ENCODE measurements around the gene RNF112.

DNA sequence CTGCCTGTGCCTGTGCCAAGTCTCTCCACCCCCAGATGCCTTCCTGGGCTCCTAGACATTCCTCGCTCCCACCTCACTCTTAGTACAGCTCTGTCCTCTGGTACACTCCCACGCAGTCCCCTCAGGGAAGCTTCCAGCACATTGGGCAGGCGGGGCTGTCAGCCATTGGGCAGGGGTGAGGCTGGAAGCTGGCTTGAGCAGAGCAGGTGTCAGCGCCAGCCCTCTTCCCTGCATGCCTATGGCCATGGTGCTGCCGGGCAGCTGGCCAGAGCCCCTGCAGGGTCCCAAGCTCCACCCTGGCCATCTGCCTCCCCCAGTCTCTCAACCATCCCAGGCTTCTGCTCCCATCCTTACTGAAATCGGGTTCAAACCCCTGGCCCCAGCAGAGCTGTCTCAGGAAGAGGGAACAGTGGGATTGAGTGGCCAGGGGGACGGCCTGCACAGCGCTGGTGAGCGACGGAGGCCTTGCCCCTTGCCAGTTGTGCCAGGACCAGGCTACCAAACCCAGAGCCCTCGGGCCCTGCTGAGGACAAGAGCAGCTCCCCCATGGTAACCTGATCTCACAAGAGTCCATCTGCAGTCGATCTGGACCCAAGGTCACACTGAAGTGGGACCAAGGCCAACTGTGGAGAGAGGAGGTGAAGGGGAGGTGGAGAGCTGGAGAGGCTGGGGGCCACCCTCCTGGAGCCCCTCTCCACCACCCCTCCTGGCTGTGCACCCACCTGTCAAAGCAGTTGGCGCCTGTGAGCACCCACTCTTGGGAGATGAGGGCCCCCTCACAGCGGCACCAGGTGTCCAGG lies 46.1 kb upstream of the RNF112 start:
- TF ChIP-seq, protein P1, sequence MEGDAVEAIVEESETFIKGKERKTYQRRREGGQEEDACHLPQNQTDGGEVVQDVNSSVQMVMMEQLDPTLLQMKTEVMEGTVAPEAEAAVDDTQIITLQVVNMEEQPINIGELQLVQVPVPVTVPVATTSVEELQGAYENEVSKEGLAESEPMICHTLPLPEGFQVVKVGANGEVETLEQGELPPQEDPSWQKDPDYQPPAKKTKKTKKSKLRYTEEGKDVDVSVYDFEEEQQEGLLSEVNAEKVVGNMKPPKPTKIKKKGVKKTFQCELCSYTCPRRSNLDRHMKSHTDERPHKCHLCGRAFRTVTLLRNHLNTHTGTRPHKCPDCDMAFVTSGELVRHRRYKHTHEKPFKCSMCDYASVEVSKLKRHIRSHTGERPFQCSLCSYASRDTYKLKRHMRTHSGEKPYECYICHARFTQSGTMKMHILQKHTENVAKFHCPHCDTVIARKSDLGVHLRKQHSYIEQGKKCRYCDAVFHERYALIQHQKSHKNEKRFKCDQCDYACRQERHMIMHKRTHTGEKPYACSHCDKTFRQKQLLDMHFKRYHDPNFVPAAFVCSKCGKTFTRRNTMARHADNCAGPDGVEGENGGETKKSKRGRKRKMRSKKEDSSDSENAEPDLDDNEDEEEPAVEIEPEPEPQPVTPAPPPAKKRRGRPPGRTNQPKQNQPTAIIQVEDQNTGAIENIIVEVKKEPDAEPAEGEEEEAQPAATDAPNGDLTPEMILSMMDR (IDR thresholded peaks at IDR 0.05), result no peak
- TF ChIP-seq SIN3A (IDR thresholded peaks at IDR 0.05; ENCODE audit: borderline replicate concordance, insufficient read depth, low read depth, low read length), result no peak
- TF ChIP-seq POLR2AphosphoS5 (IDR thresholded peaks at IDR 0.05; ENCODE audit: low read depth, low read length), result no peak
- TF ChIP-seq, protein P2, sequence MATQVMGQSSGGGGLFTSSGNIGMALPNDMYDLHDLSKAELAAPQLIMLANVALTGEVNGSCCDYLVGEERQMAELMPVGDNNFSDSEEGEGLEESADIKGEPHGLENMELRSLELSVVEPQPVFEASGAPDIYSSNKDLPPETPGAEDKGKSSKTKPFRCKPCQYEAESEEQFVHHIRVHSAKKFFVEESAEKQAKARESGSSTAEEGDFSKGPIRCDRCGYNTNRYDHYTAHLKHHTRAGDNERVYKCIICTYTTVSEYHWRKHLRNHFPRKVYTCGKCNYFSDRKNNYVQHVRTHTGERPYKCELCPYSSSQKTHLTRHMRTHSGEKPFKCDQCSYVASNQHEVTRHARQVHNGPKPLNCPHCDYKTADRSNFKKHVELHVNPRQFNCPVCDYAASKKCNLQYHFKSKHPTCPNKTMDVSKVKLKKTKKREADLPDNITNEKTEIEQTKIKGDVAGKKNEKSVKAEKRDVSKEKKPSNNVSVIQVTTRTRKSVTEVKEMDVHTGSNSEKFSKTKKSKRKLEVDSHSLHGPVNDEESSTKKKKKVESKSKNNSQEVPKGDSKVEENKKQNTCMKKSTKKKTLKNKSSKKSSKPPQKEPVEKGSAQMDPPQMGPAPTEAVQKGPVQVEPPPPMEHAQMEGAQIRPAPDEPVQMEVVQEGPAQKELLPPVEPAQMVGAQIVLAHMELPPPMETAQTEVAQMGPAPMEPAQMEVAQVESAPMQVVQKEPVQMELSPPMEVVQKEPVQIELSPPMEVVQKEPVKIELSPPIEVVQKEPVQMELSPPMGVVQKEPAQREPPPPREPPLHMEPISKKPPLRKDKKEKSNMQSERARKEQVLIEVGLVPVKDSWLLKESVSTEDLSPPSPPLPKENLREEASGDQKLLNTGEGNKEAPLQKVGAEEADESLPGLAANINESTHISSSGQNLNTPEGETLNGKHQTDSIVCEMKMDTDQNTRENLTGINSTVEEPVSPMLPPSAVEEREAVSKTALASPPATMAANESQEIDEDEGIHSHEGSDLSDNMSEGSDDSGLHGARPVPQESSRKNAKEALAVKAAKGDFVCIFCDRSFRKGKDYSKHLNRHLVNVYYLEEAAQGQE (IDR thresholded peaks at IDR 0.05; ENCODE audit: insufficient read depth in 1 of 2, low read depth in 2 of 2, low read length in 1 of 2), result no peak
- no peak for TF ChIP-seq TCF7L2 (IDR thresholded peaks at IDR 0.05; ENCODE audit: low read depth, low read length)
